Chondrocyte (in vitro differentiated cells): ENCODE results near the gene CPZ. TPM values are rescaled to one million over a fixed set of nuclear protein-coding genes. Genes with fewer than 3 reads are reported as not detected.
"Not testable (repeated sequence)": the region's sequence is repeated elsewhere in the genome, so short reads cannot be mapped to it uniquely, and the experiment has no call there.

ENCODE experiments used
- DNase-seq: peaks from one replicate; pipeline ENCODE4 v3.0.0; 2021; ENCODE audit warnings: mixed read lengths, low spot score
- H3K27ac Mint-ChIP-seq: one replicate; pipeline ENCODE4 v1.8.0; 2021; ENCODE audit warnings: mild to moderate bottlenecking, moderate library complexity, mixed read lengths; ENCODE audit not compliant: unreplicated experiment
- H3K27me3 Mint-ChIP-seq: 2 replicates; pipeline ENCODE4 v1.8.0; 2021; ENCODE audit warnings: low read depth, mixed read lengths
- H3K36me3 Mint-ChIP-seq: 2 replicates; pipeline ENCODE4 v1.8.0; 2021; ENCODE audit warnings: low read depth, mixed read lengths
- H3K4me1 Mint-ChIP-seq: 2 replicates; pipeline ENCODE4 v1.8.0; 2021; ENCODE audit warnings: low read depth, mild to moderate bottlenecking, mixed read lengths
- H3K4me3 Mint-ChIP-seq: one replicate; pipeline ENCODE4 v1.8.0; 2021; ENCODE audit warnings: mild to moderate bottlenecking, moderate library complexity, mixed read lengths; ENCODE audit not compliant: unreplicated experiment
- H3K9me3 Mint-ChIP-seq: 2 replicates; pipeline ENCODE4 v1.8.0; 2021; ENCODE audit warnings: low read depth, mixed read lengths
- CTCF ChIP-seq: fragments of 200-600 bp; sonication (generic); IDR thresholded peaks from 2 replicates; pipeline ENCODE4 v1.5.0; 2021; ENCODE audit warnings: antibody characterized with exemption, mild to moderate bottlenecking, moderate library complexity
- total RNA-seq: library from RNA; stranded (reverse); gene quantifications from 3 replicates; pipeline ENCODE4 v1.2.1, GENCODE V29; 2021

The CPZ gene
- total RNA-seq, 1 donor from 2014 or later: 9.5 TPM

GRCh38 chr4:8571702-8572685 lies 20.6 kb upstream of the CPZ start:
- H3K27me3 Mint-ChIP-seq: peaks cover 11% of the 10 kb centered on the region
- no peak overlapping the region for H3K4me3 Mint-ChIP-seq
- no peak for DNase-seq

GRCh38 chr4:8573266-8573665 lies 19.3 kb upstream of the CPZ start:
- Mint-ChIP-seq H3K27ac (no peak overlapping the region), H3K4me3 (no peak overlapping the region), H3K27me3 (peaks cover 22% of the 10 kb centered on the region), H3K9me3 (no peaks in the 10 kb centered on the region), H3K4me1 (peaks cover 6% of the 10 kb centered on the region), H3K36me3 (no peaks in the 10 kb centered on the region)
- DNase-seq: no peak
- TF ChIP-seq CTCF: no peak

More at GRCh38 chr4:8571702-8572685, 20.6 kb upstream of the CPZ start:
- Mint-ChIP-seq H3K9me3 (no peaks in the 10 kb centered on the region), H3K4me1 (peaks cover 16% of the 10 kb centered on the region), H3K27ac (no peak overlapping the region), H3K36me3 (no peaks in the 10 kb centered on the region)
- no peak for TF ChIP-seq CTCF

- Mint-ChIP-seq H3K4me1 (no peaks in the 10 kb centered on the region), H3K27ac (no peak overlapping the region), H3K4me3 (no peak overlapping the region), H3K36me3 (no peaks in the 10 kb centered on the region), H3K9me3 (no peaks in the 10 kb centered on the region), H3K27me3 (peaks cover 33% of the 10 kb centered on the region)
- TF ChIP-seq CTCF: no peak
- DNase-seq: no peak
Observed at GRCh38 chr4:8574796-8575370, 17.7 kb upstream of the CPZ start.

DNA sequence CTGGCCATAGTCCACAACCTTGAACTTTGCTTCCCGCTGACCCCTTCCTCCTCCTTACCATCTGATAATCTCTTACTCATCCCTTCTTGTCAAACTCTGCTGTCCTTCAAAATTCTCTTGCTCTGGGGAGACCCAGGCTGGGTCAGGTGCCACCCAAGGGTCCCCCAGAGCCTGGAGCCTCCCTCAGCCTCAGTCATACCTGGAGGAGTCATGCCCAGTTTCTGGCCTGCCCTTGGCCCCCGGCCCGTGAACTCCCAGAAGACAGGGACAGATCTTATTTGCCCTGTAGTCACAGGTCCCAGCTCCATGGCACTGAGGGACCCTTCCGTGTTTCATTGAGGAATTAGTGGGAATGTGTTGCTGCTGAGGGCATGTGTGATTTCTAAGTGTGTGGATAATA lies 17.1 kb upstream of the CPZ start:
- H3K36me3 Mint-ChIP-seq: no peaks in the 10 kb centered on the region
- H3K27me3 Mint-ChIP-seq: peaks cover 34% of the 10 kb centered on the region
- no peak overlapping the region for H3K27ac Mint-ChIP-seq
- no peak for DNase-seq
- H3K4me3 Mint-ChIP-seq: no peak overlapping the region
- no peak for TF ChIP-seq CTCF
- H3K4me1 Mint-ChIP-seq: no peaks in the 10 kb centered on the region
- H3K9me3 Mint-ChIP-seq: no peaks in the 10 kb centered on the region

- not testable (repeated sequence) for H3K4me3 Mint-ChIP-seq, H3K9me3 Mint-ChIP-seq, H3K36me3 Mint-ChIP-seq, H3K27ac Mint-ChIP-seq, DNase-seq, H3K4me1 Mint-ChIP-seq
- H3K27me3 Mint-ChIP-seq: peaks cover 37% of the 10 kb centered on the region
Observed at GRCh38 chr4:8576591-8576990, 16.0 kb upstream of the CPZ start.
